HepG2 (cell line): ENCODE results near the gene MTSS2. TPM values are rescaled to one million over a fixed set of nuclear protein-coding genes. Genes with fewer than 3 reads are reported as not detected.

Experiments used
- ATAC-seq: fragments of 200-7000 bp; cut with Tn5 transposase; 3 replicates; pipeline ENCODE4 v1.9.1; 2020; ENCODE audit warnings: mild to moderate bottlenecking, moderate library complexity
- BruUV-seq: library from RNA; stranded (reverse); fragments of 400-500 nt; replicated peaks from 2 replicates; lab custom pipeline; 2021; lab: Mats Ljungman, UMichigan
- CTCF ChIA-PET: fragments of 300-600 bp; formaldehyde crosslinking; extraction: SDS; loops from one replicate; lab custom pipeline; 2021; ENCODE audit warnings: low total read pairs, inconsistent platforms, low intra/inter-chr PET ratio; lab: Yijun Ruan, JAX
- POLR2A ChIA-PET: fragments of 350-600 bp; sonication (Branson Sonifier 250); formaldehyde crosslinking; loops from one replicate; lab custom pipeline; 2020; ENCODE audit warnings: antibody characterized with exemption, inconsistent platforms; lab: Yijun Ruan, JAX
- DNase-seq: peaks from one replicate; pipeline ENCODE4 v3.0.0-alpha.2; 2015; ENCODE audit warnings: low spot score
- FAIRE-seq: peaks from 3 replicates; lab custom pipeline; 2011; peaks lifted over from hg19 to GRCh38; lab: Jason Lieb, UNC
- H2AFZ ChIP-seq: one replicate; pipeline ENCODE4 v1.6.1; 2011; ENCODE audit warnings: low read length, inconsistent platforms
- H3K27ac ChIP-seq: fragments of 300-600 bp; 3 replicates; pipeline ENCODE4 v1.8.0; 2011; ENCODE audit warnings: mixed run types, mild to moderate bottlenecking, mixed read lengths, low read length, inconsistent platforms; ENCODE audit not compliant: insufficient read depth; ENCODE audit errors: extremely low read length
- H3K27me3 ChIP-seq, 2 experiments: fragments of 200-600 bp in 1 of 2; 2 replicates in 1 of 2; 3 replicates in 1 of 2; pipeline versions ENCODE4 v1.6.0 to v1.8.0; 2011; ENCODE audit warnings: low read length in 2 of 2, mild to moderate bottlenecking in 2 of 2, moderate library complexity in 2 of 2, inconsistent platforms in 1 of 2; ENCODE audit not compliant: insufficient read depth in 2 of 2, control insufficient read depth in 1 of 2
- H3K36me3 ChIP-seq, 2 experiments: fragments of 200-600 bp in 1 of 2; replicated peaks in 1 of 2; 2 replicates in 1 of 2; 3 replicates in 1 of 2; pipeline versions ENCODE4 v1.5.1 to v1.8.0; 2011; ENCODE audit warnings: low read length in 2 of 2, inconsistent platforms in 1 of 2; ENCODE audit not compliant: insufficient read depth in 2 of 2, control insufficient read depth in 1 of 2
- H3K4me1 ChIP-seq: 2 replicates; pipeline ENCODE4 v1.5.1; 2012; ENCODE audit warnings: low read length, inconsistent platforms; ENCODE audit not compliant: insufficient read depth
- H3K4me2 ChIP-seq: 2 replicates; pipeline ENCODE4 v1.6.0; 2011; ENCODE audit warnings: low read depth, low read length, inconsistent platforms
- H3K4me3 ChIP-seq, 3 experiments: fragments of 200-600 bp in 1 of 3; sonication (generic), shearing (Covaris generic) in 1 of 3; replicated peaks in 1 of 3; 2 replicates each; pipeline ENCODE4 v1.5.1; 2011 to 2016; ENCODE audit warnings: low read length in 3 of 3, inconsistent platforms in 2 of 3, low read depth in 2 of 3, mild to moderate bottlenecking in 2 of 3, control low read depth in 1 of 3, mixed read lengths in 1 of 3; ENCODE audit not compliant: insufficient read depth in 1 of 3
- H3K79me2 ChIP-seq: one replicate; pipeline ENCODE4 v1.6.1; 2011; ENCODE audit warnings: low read length, inconsistent platforms; ENCODE audit not compliant: insufficient read depth
- H3K9ac ChIP-seq: 2 replicates; pipeline ENCODE4 v1.6.0; 2011; ENCODE audit warnings: mild to moderate bottlenecking, low read depth, low read length, inconsistent platforms; ENCODE audit not compliant: insufficient read depth
- H3K9me3 ChIP-seq: 2 replicates; pipeline ENCODE4 v1.5.1; 2012; ENCODE audit warnings: mild to moderate bottlenecking, low read length
- H4K20me1 ChIP-seq: 2 replicates; pipeline ENCODE4 v1.6.0; 2011; ENCODE audit warnings: inconsistent platforms, mild to moderate bottlenecking, low read length, moderate library complexity; ENCODE audit not compliant: insufficient read depth
- BCL3 ChIP-seq: sonication (generic); formaldehyde crosslinking; IDR thresholded peaks from 2 replicates; pipeline ENCODE4 v1.5.1; 2020; ENCODE audit warnings: mild to moderate bottlenecking, missing genetic modification reagents, moderate library complexity
- ETS1 ChIP-seq: sonication (generic); formaldehyde crosslinking; IDR thresholded peaks from 2 replicates; pipeline ENCODE4 v1.4.0; 2020; ENCODE audit warnings: missing genetic modification reagents
- FOXA3 ChIP-seq: IDR thresholded peaks from 2 replicates; pipeline ENCODE4 v1.6.1; 2016; ENCODE audit warnings: missing genetic modification reagents, missing compliant biosample characterization
- FOXK1 ChIP-seq: sonication (generic); formaldehyde crosslinking; IDR thresholded peaks from 2 replicates; pipeline ENCODE4 v1.4.0; 2020; ENCODE audit warnings: low read depth, missing genetic modification reagents, borderline replicate concordance
- FOXO1 ChIP-seq: sonication (generic); formaldehyde crosslinking; IDR thresholded peaks from 2 replicates; pipeline ENCODE4 v1.4.0; 2020; ENCODE audit warnings: missing genetic modification reagents
- GMEB1 ChIP-seq: sonication (generic); formaldehyde crosslinking; IDR thresholded peaks from 2 replicates; pipeline ENCODE4 v1.5.1; 2020; ENCODE audit warnings: missing genetic modification reagents, mild to moderate bottlenecking, borderline replicate concordance
- JUND ChIP-seq: sonication (generic); formaldehyde crosslinking; IDR thresholded peaks from 2 replicates; pipeline ENCODE4 v1.8.0; 2022; ENCODE audit warnings: mild to moderate bottlenecking, missing genetic modification reagents
- KLF6 ChIP-seq: IDR thresholded peaks from 2 replicates; pipeline ENCODE4 v1.8.0; 2016; ENCODE audit warnings: missing biosample characterization, missing genetic modification reagents
- RBFOX2 ChIP-seq: fragments of 200-400 bp; formaldehyde crosslinking; IDR thresholded peaks from 2 replicates; pipeline ENCODE4 v1.6.1; 2017; ENCODE audit warnings: low read depth, mild to moderate bottlenecking, low read length
- USF2 ChIP-seq, 2 experiments: sonication (generic) in 1 of 2; formaldehyde crosslinking in 1 of 2; IDR thresholded peaks; 2 replicates each; pipeline versions ENCODE4 v1.5.1 to v1.6.1; 2011 to 2020; ENCODE audit warnings: borderline replicate concordance in 1 of 2, low read depth in 1 of 2, low read length in 1 of 2, mild to moderate bottlenecking in 1 of 2, missing genetic modification reagents in 1 of 2, moderate library complexity in 1 of 2
- ZFP1 ChIP-seq: IDR thresholded peaks from 2 replicates; pipeline ENCODE4 v1.6.1; 2016
- ZFP41 ChIP-seq: sonication (generic); formaldehyde crosslinking; IDR thresholded peaks from 2 replicates; pipeline ENCODE4 v1.4.0; 2020; ENCODE audit warnings: mild to moderate bottlenecking, missing genetic modification reagents, borderline replicate concordance
- ZNF180 ChIP-seq: sonication (generic); formaldehyde crosslinking; IDR thresholded peaks from 2 replicates; pipeline ENCODE4 v1.4.0; 2020; ENCODE audit warnings: low read depth, missing genetic modification reagents, borderline replicate concordance
- ZNF776 ChIP-seq: sonication (generic); formaldehyde crosslinking; IDR thresholded peaks from 2 replicates; pipeline ENCODE4 v1.4.0; 2020; ENCODE audit warnings: mild to moderate bottlenecking, missing genetic modification reagents
- whole genome bisulfite sequencing: methylation state at CpG from one replicate; pipeline ENCODE4 v1.1.6; 2017; ENCODE audit warnings: low lambda C conversion rate; 5-methylcytosine and 5-hydroxymethylcytosine counted together
- in situ Hi-C: cut with HindIII; loops from 2 replicates; pipeline ENCODE4 v1.10.0; 2017; ENCODE audit warnings: low pct_unique_long_range_greater_than_20kb; ENCODE audit not compliant: extremely low pct_ligation_motif_present
- intact Hi-C: fragments of 100-400 bp; cut with micrococcal nuclease; formaldehyde crosslinking; loops from one replicate; pipeline ENCODE4 v1.10.0; 2022; ENCODE audit not compliant: unreplicated experiment
- polyA plus RNA-seq, 8 experiments: library from polyadenylated mRNA; depleted of rRNA in 3 of 8; stranded (reverse) in 7 of 8; unstranded in 1 of 8; fragments of >200 nt; fragmentation: Illumina TruSeq in 4 of 8; extraction: Trizol in 4 of 8; gene quantifications; 2 replicates each; pipeline versions ENCODE4 v1.2.1 to v1.2.3, GENCODE V29; 2011 to 2016; ENCODE audit warnings: low read depth in 4 of 8, missing spikeins in 1 of 8, mixed read lengths in 1 of 8; ENCODE audit not compliant: insufficient read depth in 1 of 8
- total RNA-seq, 5 experiments: library from RNA; depleted of rRNA; stranded (reverse); fragments of >200 nt; fragmentation: Illumina TruSeq; extraction: Trizol; gene quantifications; 2 replicates each; pipeline ENCODE4 v1.2.3, GENCODE V29; 2016; ENCODE audit warnings: low read depth in 1 of 5

MTSS2 gene
- total and polyA plus RNA-seq, 2 of the 13 experiments (the other 11 are each of a cell fraction or from before 2014, with no cell fraction given): 132 to 242 TPM

GRCh38 chr16:70700101-70701020 is 14.5 kb upstream of the MTSS2 start:
- Histone ChIP-seq H3K9me3 (no peaks in the 10 kb centered on the region), H3K9ac (no peak overlapping the region), H2AFZ (no peak overlapping the region), H3K4me3 (no peak overlapping the region), H3K36me3 (peaks cover 5 to 8% of the 10 kb centered on the region in 2 experiments; a peak in 2 of 5 replicates), H3K4me1 (peaks cover 55% of the 10 kb centered on the region), H3K27ac (no peak overlapping the region), H3K4me2 (no peak overlapping the region), H3K79me2 (no peaks in the 10 kb centered on the region), H4K20me1 (no peaks in the 10 kb centered on the region), H3K27me3 (no peaks in the 10 kb centered on the region)
- DNase-seq: no peak
- in situ Hi-C loops (no loop called here), intact Hi-C loops (no loop called here)
- 98% methylated on average over 30 of the region's 30 CpGs for WGBS
- no peak for FAIRE-seq
- ChIA-PET CTCF (no interaction called here), POLR2A (interaction anchor here (1.1 kb wide), 1 partner anchor 25 kb away, joined by 3 read pairs; no protein-coding TSS in a partner anchor)
- no peak for ATAC-seq
- BruUV-seq: no TSS peak
- TF ChIP-seq ZNF180: no peak
- TF ChIP-seq ZFP1 (CRISPR knock-in tag): no peak
- no peak for TF ChIP-seq JUND (CRISPR knock-in tag)
- TF ChIP-seq FOXK1 (CRISPR knock-in tag): no peak
- no peak for TF ChIP-seq ETS1 (CRISPR knock-in tag)
- TF ChIP-seq RBFOX2: no peak
- TF ChIP-seq GMEB1: no peak
- TF ChIP-seq KLF6: no peak
- no peak for TF ChIP-seq FOXA3 (CRISPR knock-in tag)
- no peak for TF ChIP-seq USF2 (IDR thresholded peaks at IDR 0.05; ENCODE audit: low read depth, low read length)
- TF ChIP-seq USF2 (CRISPR knock-in tag; IDR thresholded peaks at IDR 0.05; ENCODE audit: borderline replicate concordance): no peak
- TF ChIP-seq FOXO1 (CRISPR knock-in tag): no peak
- no peak for TF ChIP-seq BCL3 (CRISPR knock-in tag)
- no peak for TF ChIP-seq ZNF776
- TF ChIP-seq ZFP41 (CRISPR knock-in tag): no peak
